ENCODE data around the gene UBE2O. TPM values are rescaled to one million over a fixed set of nuclear protein-coding genes. Genes with fewer than 3 reads are reported as not detected.
A peak's percentile ranks its signal among the peaks of the same experiment; 100 is the strongest.

The UBE2O gene
- total and polyA plus RNA-seq, 2 donors (not counting 1 experiment from before 2014, with no cell fraction given): 11.5 to 12.4 TPM

DNA sequence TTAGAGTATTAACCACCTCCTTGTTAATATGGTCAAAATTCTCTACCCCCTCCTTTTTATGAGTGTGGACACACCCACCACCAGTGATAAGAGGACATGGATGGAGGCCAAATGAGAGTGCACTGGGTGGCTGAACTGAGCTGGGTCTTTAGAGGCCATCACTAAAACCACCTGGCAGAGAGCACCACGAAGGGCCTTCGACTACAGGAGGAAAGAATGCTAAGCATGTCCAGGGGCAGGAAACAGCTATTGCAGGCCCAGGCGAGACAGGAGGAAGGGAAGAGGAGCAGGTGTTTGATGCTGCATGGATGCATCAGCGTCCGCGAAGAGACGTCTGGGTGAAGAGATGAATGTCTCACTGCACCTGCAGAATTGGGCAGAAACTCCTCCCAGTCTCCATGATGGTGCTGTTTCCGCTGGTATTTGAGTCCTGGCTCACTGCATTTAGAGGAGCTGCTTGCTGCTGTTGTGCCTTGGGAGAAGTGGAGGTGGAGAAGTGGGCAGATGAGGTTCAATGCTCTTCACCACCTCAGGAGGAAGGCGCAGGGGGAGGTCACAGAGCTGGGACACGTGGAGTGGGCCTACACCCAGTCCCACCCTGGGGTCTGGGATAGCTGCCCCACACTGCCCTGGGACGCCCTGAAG lies 35.3 kb downstream of the UBE2O start:
- DNase-seq (ENCODE audit: low read depth in 2 of 2): peak in 1 of 2 donors; percentile 18
- no peaks in the 10 kb centered on the region for H4K20me1 ChIP-seq (ENCODE audit: control insufficient read depth, extremely low read depth, insufficient read depth, low read length)
- no peak for TF ChIP-seq EZH2 (IDR thresholded peaks at IDR 0.05; ENCODE audit: low read length, missing control alignments)
- TF ChIP-seq, protein P1, sequence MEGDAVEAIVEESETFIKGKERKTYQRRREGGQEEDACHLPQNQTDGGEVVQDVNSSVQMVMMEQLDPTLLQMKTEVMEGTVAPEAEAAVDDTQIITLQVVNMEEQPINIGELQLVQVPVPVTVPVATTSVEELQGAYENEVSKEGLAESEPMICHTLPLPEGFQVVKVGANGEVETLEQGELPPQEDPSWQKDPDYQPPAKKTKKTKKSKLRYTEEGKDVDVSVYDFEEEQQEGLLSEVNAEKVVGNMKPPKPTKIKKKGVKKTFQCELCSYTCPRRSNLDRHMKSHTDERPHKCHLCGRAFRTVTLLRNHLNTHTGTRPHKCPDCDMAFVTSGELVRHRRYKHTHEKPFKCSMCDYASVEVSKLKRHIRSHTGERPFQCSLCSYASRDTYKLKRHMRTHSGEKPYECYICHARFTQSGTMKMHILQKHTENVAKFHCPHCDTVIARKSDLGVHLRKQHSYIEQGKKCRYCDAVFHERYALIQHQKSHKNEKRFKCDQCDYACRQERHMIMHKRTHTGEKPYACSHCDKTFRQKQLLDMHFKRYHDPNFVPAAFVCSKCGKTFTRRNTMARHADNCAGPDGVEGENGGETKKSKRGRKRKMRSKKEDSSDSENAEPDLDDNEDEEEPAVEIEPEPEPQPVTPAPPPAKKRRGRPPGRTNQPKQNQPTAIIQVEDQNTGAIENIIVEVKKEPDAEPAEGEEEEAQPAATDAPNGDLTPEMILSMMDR (conservative IDR thresholded peaks at IDR 0.05 in 1 of 2, IDR thresholded peaks at IDR 0.05 in 1 of 2; ENCODE audit: low read depth in 1 of 2, low read length in 2 of 2): no peak
- no peak overlapping the region for H3K9ac ChIP-seq (ENCODE audit: insufficient read depth, low read length)
- no peak overlapping the region for H3K4me3 ChIP-seq (replicated peaks in 1 of 4; ENCODE audit: control extremely low read depth in 1 of 4, insufficient read depth in 1 of 4, low read depth in 3 of 4, low read length in 4 of 4)
- peaks cover 2% of the 10 kb centered on the region for H3K79me2 ChIP-seq (ENCODE audit: control insufficient read depth, insufficient read depth, low read length)
- no peaks in the 10 kb centered on the region for H3K9me3 ChIP-seq (ENCODE audit: control insufficient read depth, insufficient read depth, low read depth, low read length)
- H3K36me3 ChIP-seq (ENCODE audit: control insufficient read depth, insufficient read depth, low read length): no peaks in the 10 kb centered on the region
- no peaks in the 10 kb centered on the region for H3K27me3 ChIP-seq (ENCODE audit: control insufficient read depth, insufficient read depth, low read length)
- peaks cover 7% of the 10 kb centered on the region for H3K4me1 ChIP-seq (ENCODE audit: control insufficient read depth, extremely low read depth, insufficient read depth, low read length)
- no peak overlapping the region for H2AFZ ChIP-seq (ENCODE audit: low read length)
- no peak overlapping the region for H3K27ac ChIP-seq (ENCODE audit: insufficient read depth, low read length)
- H3K4me2 ChIP-seq (ENCODE audit: extremely low read depth, insufficient read depth, low read length): no peak overlapping the region

DNA sequence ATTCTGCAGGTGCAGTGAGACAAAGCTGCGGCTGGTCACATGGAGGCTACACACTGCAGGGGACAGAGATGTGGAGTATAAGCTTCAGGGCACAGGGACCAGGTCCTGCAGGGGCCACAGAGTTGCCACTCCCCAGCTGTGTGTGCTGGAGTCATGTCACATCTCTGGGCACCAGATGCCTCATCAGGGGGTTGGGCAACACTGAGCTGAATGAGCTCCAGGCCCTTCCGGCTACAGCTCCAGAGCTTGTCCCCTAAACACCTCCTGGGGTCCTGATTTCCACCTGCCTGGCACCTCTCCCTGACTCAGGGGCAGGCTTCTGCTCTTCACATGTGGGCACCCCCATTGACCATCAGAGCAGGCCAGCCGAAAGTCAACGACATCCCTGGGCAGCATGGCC lies 36.1 kb downstream of the UBE2O start:
- TF ChIP-seq, protein P1 (conservative IDR thresholded peaks at IDR 0.05 in 1 of 2, IDR thresholded peaks at IDR 0.05 in 1 of 2; ENCODE audit: low read depth in 1 of 2, low read length in 2 of 2): no peak
- no peak for TF ChIP-seq EZH2 (IDR thresholded peaks at IDR 0.05; ENCODE audit: low read length, missing control alignments)
- Histone ChIP-seq H3K4me3 (replicated peaks in 1 of 4; ENCODE audit: control extremely low read depth in 1 of 4, insufficient read depth in 1 of 4, low read depth in 3 of 4, low read length in 4 of 4) (no peak overlapping the region), H3K27ac (ENCODE audit: insufficient read depth, low read length) (no peak overlapping the region), H3K4me1 (ENCODE audit: control insufficient read depth, extremely low read depth, insufficient read depth, low read length) (peaks cover 7% of the 10 kb centered on the region), H3K79me2 (ENCODE audit: control insufficient read depth, insufficient read depth, low read length) (peaks cover 2% of the 10 kb centered on the region), H4K20me1 (ENCODE audit: control insufficient read depth, extremely low read depth, insufficient read depth, low read length) (no peaks in the 10 kb centered on the region), H3K9me3 (ENCODE audit: control insufficient read depth, insufficient read depth, low read depth, low read length) (no peaks in the 10 kb centered on the region), H3K36me3 (ENCODE audit: control insufficient read depth, insufficient read depth, low read length) (no peaks in the 10 kb centered on the region), H3K9ac (ENCODE audit: insufficient read depth, low read length) (no peak overlapping the region), H2AFZ (ENCODE audit: low read length) (no peak overlapping the region), H3K4me2 (ENCODE audit: extremely low read depth, insufficient read depth, low read length) (no peak overlapping the region), H3K27me3 (ENCODE audit: control insufficient read depth, insufficient read depth, low read length) (no peaks in the 10 kb centered on the region)
- no peak for DNase-seq (ENCODE audit: low read depth in 2 of 2)

DNA sequence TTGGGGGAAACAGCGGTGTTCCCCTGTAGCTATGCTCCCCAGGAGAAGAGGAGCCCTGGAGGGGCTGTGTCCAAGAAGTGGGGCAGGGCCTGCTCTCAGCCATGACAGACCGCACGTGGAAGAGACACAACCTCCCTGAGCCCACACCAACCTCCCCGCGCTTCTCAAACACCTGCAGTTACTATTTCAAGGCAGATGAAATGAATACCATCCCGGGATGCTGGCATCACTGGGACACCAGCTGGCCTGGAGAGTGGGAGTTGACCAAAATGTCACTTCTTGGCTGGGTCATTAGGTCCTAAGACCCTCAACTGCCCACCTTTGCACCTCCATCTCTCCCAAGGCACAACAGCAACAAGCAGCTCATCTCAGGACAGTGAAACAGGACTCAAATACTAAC lies 36.5 kb downstream of the UBE2O start:
- Histone ChIP-seq H3K4me1 (ENCODE audit: control insufficient read depth, extremely low read depth, insufficient read depth, low read length) (peaks cover 7% of the 10 kb centered on the region), H2AFZ (ENCODE audit: low read length) (no peak overlapping the region), H3K79me2 (ENCODE audit: control insufficient read depth, insufficient read depth, low read length) (peaks cover 2% of the 10 kb centered on the region), H4K20me1 (ENCODE audit: control insufficient read depth, extremely low read depth, insufficient read depth, low read length) (no peaks in the 10 kb centered on the region), H3K27ac (ENCODE audit: insufficient read depth, low read length) (no peak overlapping the region), H3K9ac (ENCODE audit: insufficient read depth, low read length) (no peak overlapping the region), H3K4me3 (replicated peaks in 1 of 4; ENCODE audit: control extremely low read depth in 1 of 4, insufficient read depth in 1 of 4, low read depth in 3 of 4, low read length in 4 of 4) (no peak overlapping the region), H3K36me3 (ENCODE audit: control insufficient read depth, insufficient read depth, low read length) (no peaks in the 10 kb centered on the region), H3K9me3 (ENCODE audit: control insufficient read depth, insufficient read depth, low read depth, low read length) (no peaks in the 10 kb centered on the region), H3K4me2 (ENCODE audit: extremely low read depth, insufficient read depth, low read length) (no peak overlapping the region), H3K27me3 (ENCODE audit: control insufficient read depth, insufficient read depth, low read length) (no peaks in the 10 kb centered on the region)
- TF ChIP-seq EZH2 (IDR thresholded peaks at IDR 0.05; ENCODE audit: low read length, missing control alignments): no peak
- TF ChIP-seq, protein P1 (conservative IDR thresholded peaks at IDR 0.05 in 1 of 2, IDR thresholded peaks at IDR 0.05 in 1 of 2; ENCODE audit: low read depth in 1 of 2, low read length in 2 of 2): no peak
- DNase-seq (ENCODE audit: low read depth in 2 of 2): no peak

Data from fibroblast of lung (primary cell).